Measurements from ENCODE around the gene LMO7. TPM values are rescaled to one million over a fixed set of nuclear protein-coding genes. Genes with fewer than 3 reads are reported as not detected.
A peak's percentile ranks its signal among the peaks of the same experiment; 100 is the strongest.

Gene LMO7
- total and polyA plus RNA-seq, 2 of the 4 experiments (the other 2 are of a cell fraction), result 266 to 367 TPM

- Histone ChIP-seq H2AK5ac (ENCODE audit: low read depth, low read length) (0 out of 2 replicates have a peak overlapping the region, but pooled peaks have one; percentile 28), H3K18ac (ENCODE audit: low read depth, low read length) (no peak overlapping the region; the same call in 1 of the 2 replicates), H3K4me1 (ENCODE audit: control insufficient read depth, insufficient read depth, low read length) (peaks cover 21% of the 10 kb centered on the region), H3K4ac (ENCODE audit: low read depth, low read length) (no peak overlapping the region), H2BK15ac (ENCODE audit: low read depth, low read length) (no peak overlapping the region), H3K4me3 (ENCODE audit: insufficient read depth, low read depth, low read length) (no peak overlapping the region), H3K9me1 (ENCODE audit: insufficient read depth, low read length) (peaks cover 21% of the 10 kb centered on the region), H3K23ac (ENCODE audit: low read depth, low read length) (peak overlapping the region; percentile 50; the same call in 1 of the 2 replicates), H2BK120ac (ENCODE audit: low read depth, low read length) (peak overlapping the region; percentile 38; the same call in 1 of the 2 replicates), H3K27ac (ENCODE audit: insufficient read depth, low read length) (peak overlapping the region; percentile 27; the same call in 1 of the 2 replicates), H4K20me1 (ENCODE audit: insufficient read depth, low read length) (peaks cover 80% of the 10 kb centered on the region), H3K79me1 (ENCODE audit: low read depth in 1 of 2, low read length in 2 of 2) (peaks cover 38 to 81% of the 10 kb centered on the region in 2 experiments), H3K36me3 (ENCODE audit: control insufficient read depth, insufficient read depth, low read length) (peaks cover 3% of the 10 kb centered on the region; the same call in 1 of the 2 replicates), H3K56ac (ENCODE audit: extremely low read depth, insufficient read depth, low read length) (no peak overlapping the region), H2AFZ (replicated peaks; ENCODE audit: low read length, poor library complexity) (no peak overlapping the region), H2AK9ac (replicated peaks; ENCODE audit: low read depth, low read length, poor library complexity) (no peak overlapping the region), H2BK20ac (ENCODE audit: low read depth, low read length) (no peak overlapping the region), H3K4me2 (ENCODE audit: low read depth, low read length) (no peak overlapping the region), H4K5ac (ENCODE audit: low read depth, low read length) (no peak overlapping the region; the same call in 1 of the 2 replicates), H4K91ac (ENCODE audit: insufficient read depth, low read depth, low read length) (no peak overlapping the region), H2BK5ac (ENCODE audit: low read depth, low read length, poor library complexity, severe bottlenecking) (peak overlapping the region; percentile 32), H3K14ac (replicated peaks; ENCODE audit: low read depth, low read length) (peak overlapping the region; percentile 44; the same call in 1 of the 2 replicates), H3K9ac (ENCODE audit: low read depth, low read length) (no peak overlapping the region), H3K27me3 (ENCODE audit: control insufficient read depth, insufficient read depth, low read length) (no peaks in the 10 kb centered on the region), H4K8ac (ENCODE audit: low read depth in 2 of 2, low read length in 2 of 2) (no peak overlapping the region), H3K9me3 (ENCODE audit: control insufficient read depth, insufficient read depth, low read length) (no peaks in the 10 kb centered on the region)
- WGBS, 2 experiments (ENCODE audit: extremely low coverage in 2 of 2, insufficient read length in 1 of 2), result 100% methylated on average over 3 of the region's 7 CpGs; no CpG with 5 or more reads in 1 of the 2 experiments
- intact Hi-C loops (cut with micrococcal nuclease) (no loop called here), dilution Hi-C loops (cut with HindIII; ENCODE audit: low sequenced_read_pairs, unreplicated experiment) (no loop called here), in situ Hi-C loops (cut with MboI; ENCODE audit: low sequenced_read_pairs) (no loop called here)
- ATAC-seq (ENCODE audit: low read depth), result no peak
- no peak for TF ChIP-seq MXI1 (IDR thresholded peaks at IDR 0.05; ENCODE audit: borderline replicate concordance, low read depth, low read length)
- TF ChIP-seq SMC3 (IDR thresholded peaks at IDR 0.05; ENCODE audit: low read depth, low read length), result no peak
- no peak for TF ChIP-seq RFX5 (IDR thresholded peaks at IDR 0.05; ENCODE audit: low read depth, low read length)
- no peak for TF ChIP-seq RAD21 (IDR thresholded peaks at IDR 0.05; ENCODE audit: low read length)
- no peak for TF ChIP-seq MAFK (IDR thresholded peaks at IDR 0.05; ENCODE audit: low read depth, low read length)
- no peak for TF ChIP-seq FOS (IDR thresholded peaks at IDR 0.05; ENCODE audit: low read depth, low read length)
- no peak for TF ChIP-seq CEBPB (IDR thresholded peaks at IDR 0.05; ENCODE audit: low read depth, low read length)
- TF ChIP-seq MAZ (IDR thresholded peaks at IDR 0.05; ENCODE audit: borderline replicate concordance, low read depth, low read length), result no peak
- TF ChIP-seq USF2 (IDR thresholded peaks at IDR 0.05; ENCODE audit: low read depth, low read length), result no peak
- TF ChIP-seq CTCF (conservative IDR thresholded peaks at IDR 0.05; ENCODE audit: low read depth, low read length), result no peak
- no peak for TF ChIP-seq NFE2L2 (IDR thresholded peaks at IDR 0.05; ENCODE audit: low read depth, low read length)
- no peak for DNase-seq
- CTCF ChIA-PET, result no interaction called here
- POLR2A ChIA-PET (ENCODE audit: unreplicated experiment), result no interaction called here
- BruUV-seq (replicated peaks), result no TSS peak
These were observed 123.4 kb downstream of the LMO7 start for GRCh38 chr13:75759531-75759930.
